Measurements from ENCODE around the gene CPOX.
"Not testable (repeated sequence)": the region's sequence is repeated elsewhere in the genome, so short reads cannot be mapped to it uniquely, and the experiment has no call there.

The CPOX gene

DNA sequence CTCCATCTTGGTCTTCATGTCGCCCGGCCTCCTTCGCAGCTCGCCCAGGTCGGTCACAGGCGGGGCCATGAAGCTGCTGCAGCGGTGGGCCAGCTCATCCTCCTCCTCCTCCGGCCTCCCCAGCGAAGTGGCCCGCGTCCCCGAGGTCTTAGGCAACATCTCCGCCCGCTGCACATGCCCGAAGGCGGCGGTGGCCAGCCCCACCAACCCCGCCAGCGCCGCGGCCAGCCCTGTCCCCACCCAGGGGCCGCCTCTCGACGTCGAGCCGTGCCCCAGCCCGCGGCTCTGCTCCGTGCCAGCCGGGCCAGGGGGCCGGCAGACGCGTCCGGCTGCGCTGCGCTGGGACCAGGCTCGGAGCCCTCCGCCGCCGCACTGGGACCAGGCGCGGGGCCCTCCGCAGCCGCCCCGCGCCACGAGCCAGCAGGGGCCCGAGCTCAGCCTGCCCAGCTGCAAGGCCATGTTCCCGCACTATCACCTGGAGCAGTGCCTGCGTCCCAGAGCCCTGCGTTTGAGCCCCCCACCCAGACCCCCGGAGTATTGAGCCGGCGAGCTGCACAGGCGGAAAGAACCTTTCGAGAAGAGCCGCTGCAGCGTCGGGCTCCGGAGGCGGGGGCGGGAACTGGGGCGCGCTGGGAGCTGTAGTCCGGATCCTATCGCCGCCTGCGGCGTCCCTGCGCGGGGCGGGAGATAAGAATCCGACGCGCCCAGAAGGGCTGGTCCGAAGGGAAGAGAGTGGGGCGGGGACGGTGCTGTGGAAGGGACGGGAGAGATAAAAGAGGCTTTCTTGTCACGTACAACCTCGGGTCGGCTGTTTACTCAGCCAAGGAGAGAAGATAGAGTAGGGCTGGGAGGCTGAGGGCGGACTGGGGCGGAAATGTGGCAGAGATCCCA lies at the start of gene CPOX:
TSS of gene CPOX (minus strand) at position 566 of the 891 bp plus-strand sequence. CDS start at position 459, 107 bp downstream.
- DNase-seq, result peak; percentile 71

DNA sequence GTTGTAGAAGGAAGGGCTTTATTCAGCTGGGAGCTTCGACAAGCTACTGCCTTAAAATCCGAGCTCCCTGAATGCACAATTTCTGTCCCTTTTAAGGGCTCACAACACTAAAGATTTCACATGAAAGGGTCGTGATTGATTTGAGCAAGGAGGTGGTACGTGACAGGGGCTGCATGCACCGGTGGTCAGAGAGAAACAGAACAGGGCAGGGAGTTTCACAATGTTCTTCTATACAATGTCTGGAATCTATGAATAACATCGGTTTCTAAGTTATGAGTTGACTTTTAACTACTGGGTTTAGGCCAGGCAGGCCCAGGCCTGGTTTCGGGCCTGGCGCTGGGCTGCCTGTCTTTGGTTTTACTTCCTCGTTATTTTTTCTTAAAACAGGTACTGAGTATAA lies 49.4 kb upstream of the CPOX start:
- not testable (repeated sequence) for DNase-seq

DNA sequence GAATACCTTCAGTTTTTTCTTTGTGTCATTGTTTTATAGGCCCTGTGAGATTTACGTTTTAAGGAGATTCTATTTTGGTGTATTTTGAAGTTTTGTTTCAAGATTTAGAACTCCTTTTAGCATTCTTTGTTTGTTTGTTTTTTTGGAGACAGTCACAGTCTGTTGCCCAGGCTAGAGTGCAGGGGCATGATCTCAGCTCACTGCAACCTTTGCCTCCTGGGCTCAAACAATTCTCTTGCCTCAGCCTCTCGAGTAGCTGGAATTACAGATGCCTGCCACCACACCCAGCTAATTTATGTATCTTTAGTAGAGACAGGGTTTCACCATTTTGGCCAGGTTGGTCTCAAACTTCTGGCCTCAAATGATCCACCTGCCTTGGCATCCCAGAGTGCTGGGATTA lies 48.3 kb upstream of the CPOX start:
- DNase-seq, result not testable (repeated sequence)

DNA sequence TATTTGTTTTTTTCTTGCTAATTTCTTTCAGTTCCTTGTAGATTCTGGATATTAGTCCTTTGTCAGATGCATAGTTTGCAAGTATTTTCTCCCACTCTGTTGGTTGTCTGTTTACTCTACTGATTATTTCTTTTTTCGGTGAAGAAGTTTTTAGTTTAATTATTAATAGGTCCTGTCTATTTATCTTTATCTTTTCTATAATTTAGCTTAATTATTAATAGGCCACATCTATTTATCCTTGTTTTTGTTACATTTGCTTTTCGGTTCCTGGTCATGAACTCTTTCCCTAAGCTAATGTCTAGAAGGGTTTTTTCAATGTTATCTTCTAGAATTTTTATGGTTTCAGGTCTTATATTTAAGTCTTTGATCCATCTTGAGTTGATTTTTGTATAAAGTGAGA lies 45.1 kb upstream of the CPOX start:
- not testable (repeated sequence) for DNase-seq

DNA sequence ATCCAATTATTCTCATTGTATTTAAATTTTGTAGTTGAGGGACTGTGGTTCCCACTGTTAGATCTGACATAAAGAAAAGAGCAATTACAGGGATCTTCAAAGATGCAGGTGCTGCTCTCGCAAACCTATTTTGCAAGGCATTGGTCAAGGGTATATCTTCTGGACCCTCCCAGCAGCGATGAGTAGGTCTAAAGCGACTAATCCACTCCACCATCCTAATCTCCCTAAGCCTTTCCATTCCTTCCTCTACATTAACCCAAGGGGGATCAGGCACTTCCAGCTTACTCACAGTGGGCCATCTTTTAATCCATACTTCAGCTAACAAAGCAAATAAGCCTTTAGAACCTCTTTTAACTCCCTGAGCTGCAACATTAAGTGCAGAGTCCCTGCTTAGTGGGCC lies 37.0 kb upstream of the CPOX start:
- no peak for DNase-seq

DNA sequence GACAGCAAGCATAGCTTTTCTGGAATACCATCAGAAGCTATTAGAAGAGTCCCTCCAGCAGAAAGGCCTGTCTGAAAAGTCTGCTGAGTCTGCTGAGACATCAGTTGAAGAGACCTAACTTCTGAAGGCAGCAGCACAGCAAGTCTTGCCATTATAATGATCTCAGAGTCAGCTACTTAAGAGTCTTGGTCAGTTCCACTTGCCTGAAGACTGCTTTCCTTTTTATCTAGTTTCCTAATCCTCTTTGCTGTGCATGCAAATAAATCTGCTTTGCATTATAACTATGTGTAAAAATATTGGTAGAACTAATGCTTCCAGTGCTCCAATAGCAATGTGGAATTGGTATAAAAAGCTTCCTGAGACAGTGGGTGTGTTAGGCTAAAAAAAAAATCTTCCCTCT lies 34.9 kb upstream of the CPOX start:
- no peak for DNase-seq

DNA sequence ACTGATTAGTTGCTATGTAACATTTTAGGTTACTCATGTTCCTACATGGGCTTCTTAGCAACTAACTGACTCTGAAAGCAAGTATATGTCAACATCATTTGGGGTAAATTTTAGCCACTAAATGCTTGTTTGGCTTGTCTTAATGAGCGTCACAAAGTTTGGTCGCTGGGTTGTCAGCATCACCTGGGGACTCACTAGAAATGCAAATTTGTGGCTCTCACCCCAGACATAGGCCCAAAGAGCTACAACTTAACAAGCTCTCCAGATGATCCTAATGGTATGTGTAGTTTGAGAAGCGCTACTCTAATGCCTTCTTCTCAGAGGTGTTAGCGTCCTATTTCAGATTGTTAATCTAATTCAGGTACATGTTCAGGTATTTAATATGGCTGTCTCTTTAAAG lies 32.7 kb upstream of the CPOX start:
- no peak for DNase-seq

DNA sequence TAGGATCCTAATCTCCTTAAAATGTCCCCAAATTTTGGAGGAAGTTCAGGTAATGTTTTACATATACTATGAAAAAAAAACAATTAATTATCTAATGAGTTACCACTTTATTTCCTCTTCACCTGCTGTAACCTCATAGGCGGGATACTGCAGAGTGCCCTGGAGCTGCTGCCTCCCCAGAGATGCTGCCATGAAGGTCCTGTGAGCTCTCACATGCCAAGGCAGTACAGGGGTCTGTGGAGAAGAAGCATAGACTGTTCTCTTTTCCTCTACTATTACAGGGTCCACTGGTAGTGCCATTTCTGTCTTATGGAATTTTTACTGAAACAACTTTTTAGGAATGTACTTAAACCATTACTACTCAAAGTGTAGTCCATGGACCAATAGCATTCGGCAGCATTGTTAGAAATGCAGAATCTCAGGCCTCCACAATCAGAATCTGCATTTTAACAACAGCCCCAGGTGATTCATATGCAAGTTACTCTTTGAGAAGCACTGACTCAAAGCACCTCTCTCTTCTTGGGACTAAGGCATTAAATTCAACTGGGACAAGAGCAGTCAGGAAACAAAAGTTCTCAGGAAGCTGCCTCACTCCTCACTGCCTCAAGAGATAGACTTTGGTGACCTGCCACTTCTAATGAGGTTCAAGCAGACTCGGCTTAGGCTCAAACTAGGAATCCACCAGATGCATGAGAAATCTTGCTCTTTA lies 30.3 kb upstream of the CPOX start:
- DNase-seq, result no peak

DNA sequence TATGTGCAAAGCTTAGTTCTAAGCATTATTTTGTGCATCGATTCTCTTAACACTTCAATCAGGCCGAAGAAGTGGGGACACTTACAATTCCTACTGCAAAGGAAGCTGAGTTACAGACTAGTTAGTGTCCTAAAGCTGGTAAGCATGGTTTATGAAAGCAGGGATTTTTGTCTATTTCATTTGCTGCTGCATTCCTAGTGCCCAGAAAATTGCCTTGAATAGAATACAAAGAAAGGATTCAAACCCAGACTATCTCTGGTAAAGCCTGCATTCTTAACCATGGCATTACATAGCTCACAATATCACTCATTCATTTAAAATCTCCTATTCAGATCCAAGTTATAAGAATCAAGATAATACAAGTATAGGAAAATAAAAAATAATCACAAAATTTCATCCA lies 24.4 kb upstream of the CPOX start:
- DNase-seq, result no peak

DNA sequence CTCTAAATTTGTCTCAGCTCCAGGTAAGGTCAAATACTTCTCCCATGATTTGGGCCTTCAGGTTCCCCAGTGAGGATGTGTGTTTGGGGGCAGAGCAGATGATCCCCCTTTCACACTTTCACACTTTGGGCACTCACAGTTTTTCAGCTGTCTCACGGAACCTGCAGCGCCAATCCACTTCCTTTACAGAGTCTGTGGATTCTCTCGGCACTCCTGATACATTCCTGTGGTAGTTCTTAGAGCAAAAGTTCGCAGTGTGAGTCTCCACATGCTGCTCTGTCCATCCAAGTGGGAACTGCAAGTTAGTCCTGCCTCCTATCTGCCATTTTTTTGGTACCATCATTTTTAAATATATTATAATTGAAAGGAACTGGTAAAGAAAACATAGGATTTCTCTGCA lies 20.2 kb upstream of the CPOX start:
- no peak for DNase-seq

DNA sequence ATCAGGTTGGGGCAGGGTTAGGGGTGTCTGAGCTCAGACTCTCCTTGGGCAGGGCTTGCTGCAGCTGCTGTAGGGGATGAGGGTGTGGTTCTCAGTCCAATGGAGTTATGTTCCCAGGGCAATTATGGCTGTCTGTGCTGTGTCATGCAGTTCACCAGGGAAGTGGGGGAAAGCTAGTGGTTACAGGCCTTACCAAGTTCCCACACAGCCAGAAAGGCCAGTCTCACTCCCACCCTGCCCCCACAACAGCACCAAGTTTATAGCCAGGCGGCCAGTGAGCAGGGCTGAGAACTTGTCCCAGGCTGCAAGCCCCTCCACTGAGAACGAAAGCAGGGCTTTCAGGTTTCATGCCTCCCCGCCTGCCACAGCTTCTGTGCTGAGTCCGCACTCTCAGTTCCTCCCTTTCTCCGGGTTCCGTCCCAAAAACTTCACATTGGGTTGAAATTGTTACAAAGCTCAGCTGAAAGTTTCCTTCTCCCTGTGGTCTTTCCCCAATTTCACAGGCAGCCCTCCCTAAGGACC lies 19.6 kb upstream of the CPOX start:
- no peak for DNase-seq

DNA sequence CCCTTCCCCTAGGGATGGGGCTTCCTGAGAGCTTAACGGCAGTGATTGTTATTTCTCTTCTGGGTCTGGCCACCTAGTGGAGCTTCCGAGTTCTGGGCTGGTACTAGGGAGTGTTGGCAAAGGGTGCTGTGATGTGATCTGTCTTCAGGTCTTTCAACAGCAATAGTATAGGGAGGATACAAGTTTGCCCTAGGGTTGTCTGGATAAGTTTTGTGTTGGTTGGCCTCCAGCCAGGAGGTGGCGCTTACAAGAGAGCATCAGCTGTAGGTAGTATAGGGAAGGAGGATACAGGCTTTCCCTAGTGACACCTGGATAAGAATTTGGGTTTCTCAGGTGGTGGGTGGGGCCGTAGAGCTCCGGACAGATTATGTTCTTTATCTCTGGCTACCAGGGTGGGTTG lies 19.2 kb upstream of the CPOX start:
- DNase-seq, result no peak

DNA sequence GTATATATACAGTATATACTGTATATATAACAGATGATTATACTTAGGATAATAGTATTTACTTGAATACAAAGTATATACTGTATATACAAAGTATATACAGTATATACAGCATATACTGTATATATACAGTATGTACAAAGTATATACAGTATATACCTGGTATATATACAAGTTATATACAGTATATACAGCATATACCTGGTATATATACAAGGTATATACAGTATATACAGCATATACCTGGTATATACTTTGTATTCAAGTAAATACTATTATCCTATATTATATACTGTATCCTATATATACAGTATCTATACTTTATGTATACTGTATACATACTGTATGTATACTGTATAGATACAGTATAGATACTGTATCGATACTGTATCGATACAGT lies 14.6 kb upstream of the CPOX start:
- DNase-seq, result no peak

DNA sequence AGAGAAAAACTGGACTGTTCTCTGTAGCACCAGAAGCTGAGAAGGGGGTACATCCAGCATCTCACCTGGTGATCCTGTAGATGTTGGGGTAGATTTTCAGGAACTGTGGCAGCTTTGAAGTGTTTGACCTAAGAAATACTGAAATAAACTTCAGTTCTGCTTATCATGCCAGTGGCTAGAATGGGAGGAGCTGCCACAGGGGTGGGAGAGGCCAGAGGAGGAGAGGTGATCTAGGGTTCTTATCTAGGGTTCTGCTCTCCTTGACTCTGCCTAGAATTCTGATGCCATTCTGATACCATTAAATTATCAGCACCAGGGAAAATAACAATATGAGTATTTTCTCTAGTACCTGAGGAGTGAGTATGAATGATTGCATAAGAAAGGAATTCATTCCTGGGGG lies 10.2 kb upstream of the CPOX start:
- DNase-seq, result no peak

DNA sequence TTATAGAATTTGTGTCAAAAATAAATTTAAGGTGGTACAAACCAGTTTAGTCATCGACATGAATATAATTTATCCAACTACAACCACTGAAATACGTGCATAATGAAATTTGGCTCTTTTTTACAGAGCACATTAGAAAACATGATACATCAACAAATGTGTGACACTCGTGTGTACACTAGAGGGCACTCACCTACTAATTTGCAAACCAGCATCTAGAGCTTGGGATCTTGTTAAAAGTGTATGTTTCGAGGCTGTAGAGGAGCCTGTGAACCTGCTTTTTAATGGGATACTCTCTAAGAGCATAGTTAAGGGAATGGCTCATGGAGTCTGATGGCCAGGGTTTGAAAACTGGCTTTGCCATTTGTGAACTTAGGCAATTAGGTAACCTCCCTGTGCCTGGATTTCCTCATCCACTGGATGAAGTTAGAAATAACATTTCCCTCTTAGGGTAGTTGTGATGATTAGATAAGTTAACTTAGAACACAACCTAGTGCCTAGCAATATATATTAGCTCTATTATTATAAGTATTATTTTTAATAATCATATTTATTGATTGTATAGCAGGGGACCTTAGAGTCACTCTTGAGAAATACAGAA lies 8.8 kb upstream of the CPOX start:
- no peak for DNase-seq

DNA sequence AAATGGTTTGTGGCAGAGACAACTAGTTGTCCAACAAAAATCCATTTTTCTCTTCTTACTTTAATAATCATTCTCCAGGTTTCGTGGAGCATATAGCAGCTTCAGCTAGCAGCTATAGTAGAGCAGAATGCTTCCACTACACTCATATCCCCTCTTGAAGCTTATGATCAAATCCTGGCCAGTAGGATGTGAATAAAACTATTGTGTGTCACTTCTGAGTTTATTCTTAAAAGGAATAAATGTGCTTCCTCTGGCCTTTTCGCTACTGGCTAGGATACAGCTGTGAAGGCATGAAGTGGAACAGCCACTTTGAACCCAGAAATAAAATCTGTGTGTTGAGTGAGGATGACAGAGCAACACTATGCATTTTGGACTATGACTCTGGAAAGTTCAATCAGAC lies 7.8 kb upstream of the CPOX start:
- DNase-seq, result no peak

DNA sequence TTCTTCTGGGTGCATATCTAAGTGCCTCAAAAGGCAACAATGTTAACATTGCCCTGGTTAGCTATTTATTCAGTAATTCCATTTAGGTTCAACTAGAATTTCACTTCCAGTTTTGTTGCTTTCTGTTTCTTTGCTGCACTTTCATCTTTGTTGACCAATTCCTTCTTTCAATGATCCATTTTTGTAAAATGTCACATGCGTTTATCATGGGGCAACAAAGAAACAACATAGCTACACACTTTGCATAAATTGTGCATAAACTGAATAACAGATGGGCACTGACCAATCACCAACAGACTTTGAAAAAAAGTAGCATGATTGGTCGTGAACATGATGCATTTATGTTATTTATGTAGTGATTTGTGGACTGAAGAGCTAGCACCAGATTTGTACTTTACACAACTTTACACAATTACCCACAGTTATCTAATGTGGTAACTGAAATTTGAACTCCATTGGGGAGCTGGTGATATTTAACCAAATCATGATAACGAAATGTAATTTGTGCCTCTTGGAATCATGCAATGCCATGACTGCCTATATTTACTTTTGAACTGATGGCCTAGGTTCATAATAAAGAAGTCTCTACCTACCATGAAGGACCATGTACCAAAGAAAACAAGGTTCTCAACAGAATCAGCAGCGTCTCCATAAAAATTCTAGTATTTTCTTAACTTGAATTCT lies 7.1 kb upstream of the CPOX start:
- no peak for DNase-seq

DNA sequence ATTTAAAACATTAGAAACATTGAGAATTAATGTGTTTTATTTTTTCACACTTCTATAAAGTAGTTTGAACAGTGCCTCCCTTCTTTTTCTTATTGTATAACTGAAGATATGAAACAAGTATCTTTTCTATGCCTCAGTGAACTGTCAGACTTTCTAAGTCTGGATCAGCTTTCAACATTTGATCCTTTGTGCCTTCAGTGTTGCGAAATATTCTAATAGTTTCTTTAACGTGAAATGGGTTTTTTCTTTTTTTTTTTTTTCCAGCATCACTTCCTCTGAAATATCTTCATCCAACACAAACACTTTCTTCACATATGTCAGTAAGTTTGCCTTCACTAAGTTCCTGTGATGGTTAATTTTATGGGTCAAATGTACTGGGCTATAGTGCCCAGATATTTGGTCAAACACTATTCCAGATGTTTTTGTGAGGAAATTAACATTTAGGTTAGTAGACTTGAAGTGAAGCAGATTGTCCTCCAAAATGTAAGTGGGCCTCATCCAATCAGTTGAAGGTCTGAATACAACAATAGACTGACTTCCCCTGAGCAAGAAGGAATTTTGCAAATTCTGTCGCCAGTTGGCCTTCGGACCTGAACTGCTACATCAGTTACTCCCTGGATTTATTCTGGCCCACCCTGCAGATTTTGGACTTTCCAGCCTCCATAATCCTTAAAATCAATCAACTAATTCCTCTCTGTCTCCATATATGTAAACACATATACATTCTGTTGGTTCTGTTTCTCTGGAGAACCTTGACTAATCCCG lies 6.4 kb upstream of the CPOX start:
- DNase-seq, result no peak

DNA sequence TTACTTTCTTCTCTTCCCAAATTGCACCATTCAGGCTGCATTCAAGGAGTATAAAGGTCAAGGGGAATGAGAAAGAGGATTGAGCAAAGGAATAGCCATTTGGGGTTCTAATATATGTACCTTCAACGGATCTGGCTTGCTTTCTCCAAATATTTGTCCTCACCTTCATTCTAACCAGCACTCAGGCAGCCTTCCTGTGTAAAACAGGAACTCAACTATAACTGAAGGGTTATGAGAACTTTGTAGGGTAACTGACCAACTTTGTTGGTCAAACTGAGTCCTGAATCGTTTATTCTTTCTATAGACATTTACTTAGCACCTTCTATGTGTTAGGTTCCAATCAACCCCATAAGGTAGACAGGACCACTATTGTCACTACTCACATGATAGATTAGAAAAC lies 5.1 kb upstream of the CPOX start:
- no peak for DNase-seq

DNA sequence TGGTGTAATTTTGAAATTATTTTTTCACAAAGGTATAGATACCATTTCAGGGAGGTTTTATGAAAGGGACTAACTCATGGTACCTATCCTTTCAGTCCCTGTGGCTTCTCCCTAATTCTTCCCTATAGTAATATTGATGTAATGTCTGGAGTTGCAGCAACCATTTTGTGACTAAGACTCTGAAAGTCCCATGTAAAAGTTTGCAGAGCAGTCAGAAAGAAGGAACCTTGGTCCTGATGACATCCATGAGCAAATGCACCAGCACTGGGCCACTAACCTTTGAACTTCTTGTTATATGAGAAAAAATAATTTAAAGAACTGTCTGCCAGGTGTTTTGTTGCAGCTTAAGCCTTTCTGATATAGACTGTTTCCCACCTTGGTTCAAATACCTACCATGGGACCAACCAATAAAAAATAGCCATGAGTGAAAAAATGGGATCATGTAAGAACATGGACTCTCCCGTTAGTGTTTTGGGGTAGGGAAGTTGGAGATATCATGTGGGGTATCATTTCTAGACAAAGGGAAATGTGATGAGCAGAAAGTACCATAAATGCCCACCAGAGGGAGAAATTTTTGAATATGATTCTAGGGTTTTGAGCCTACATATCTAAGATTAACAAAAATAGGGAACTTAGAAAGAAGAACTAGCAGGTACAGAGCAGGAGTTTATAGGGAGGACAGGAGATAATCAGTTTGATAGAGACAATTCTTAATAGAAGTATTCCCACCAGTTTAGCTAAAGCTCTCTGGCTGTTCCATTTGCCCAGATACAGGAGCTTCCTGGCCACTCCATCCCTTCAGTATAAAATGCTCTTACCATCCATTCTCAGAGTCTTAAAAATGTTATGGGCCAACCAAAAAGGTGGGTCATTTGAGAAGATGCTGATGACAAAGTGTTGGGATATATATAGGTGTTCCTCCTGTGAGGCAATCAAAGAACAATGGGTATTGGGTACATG lies 3.4 kb upstream of the CPOX start:
- no peak for DNase-seq

DNA sequence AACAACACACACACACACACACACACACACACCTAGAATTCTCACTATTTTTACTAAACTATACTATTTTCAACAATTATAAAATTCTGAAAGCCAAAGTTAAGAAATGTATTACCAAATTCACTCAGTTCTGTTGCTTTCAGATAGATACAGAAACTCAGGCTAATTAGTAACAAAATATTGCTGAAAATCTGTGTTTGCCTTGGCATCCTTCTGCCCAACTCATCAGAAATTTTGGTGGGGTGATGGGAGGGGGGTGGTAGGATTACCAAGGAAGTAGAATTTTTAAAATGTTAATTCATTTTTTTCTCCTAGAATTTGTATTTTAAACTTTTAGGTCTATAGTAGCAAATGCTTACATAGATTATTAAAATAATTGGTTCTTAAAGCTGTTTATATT lies 2.7 kb upstream of the CPOX start:
- DNase-seq, result no peak

Measured in activated T-cell treated with anti-CD3 and anti-CD28 coated beads for 4 hours (primary cell).